ENCODE data around the gene ZFP1.

GRCh38 chr16:75109732-75110243 lies 38.5 kb upstream of the ZFP1 start:
- TF ChIP-seq, protein P1, sequence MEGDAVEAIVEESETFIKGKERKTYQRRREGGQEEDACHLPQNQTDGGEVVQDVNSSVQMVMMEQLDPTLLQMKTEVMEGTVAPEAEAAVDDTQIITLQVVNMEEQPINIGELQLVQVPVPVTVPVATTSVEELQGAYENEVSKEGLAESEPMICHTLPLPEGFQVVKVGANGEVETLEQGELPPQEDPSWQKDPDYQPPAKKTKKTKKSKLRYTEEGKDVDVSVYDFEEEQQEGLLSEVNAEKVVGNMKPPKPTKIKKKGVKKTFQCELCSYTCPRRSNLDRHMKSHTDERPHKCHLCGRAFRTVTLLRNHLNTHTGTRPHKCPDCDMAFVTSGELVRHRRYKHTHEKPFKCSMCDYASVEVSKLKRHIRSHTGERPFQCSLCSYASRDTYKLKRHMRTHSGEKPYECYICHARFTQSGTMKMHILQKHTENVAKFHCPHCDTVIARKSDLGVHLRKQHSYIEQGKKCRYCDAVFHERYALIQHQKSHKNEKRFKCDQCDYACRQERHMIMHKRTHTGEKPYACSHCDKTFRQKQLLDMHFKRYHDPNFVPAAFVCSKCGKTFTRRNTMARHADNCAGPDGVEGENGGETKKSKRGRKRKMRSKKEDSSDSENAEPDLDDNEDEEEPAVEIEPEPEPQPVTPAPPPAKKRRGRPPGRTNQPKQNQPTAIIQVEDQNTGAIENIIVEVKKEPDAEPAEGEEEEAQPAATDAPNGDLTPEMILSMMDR (conservative IDR thresholded peaks at IDR 0.05; ENCODE audit: low read depth in 2 of 2) = no peak
- TF ChIP-seq EZH2 (IDR thresholded peaks at IDR 0.05; ENCODE audit: low read depth, unreplicated experiment) (no peak), EZH2phosphoT487 (IDR thresholded peaks at IDR 0.05; ENCODE audit: unreplicated experiment) (no peak)
